NCI-H128 (cell line): ENCODE measurements around the gene ABI3BP.
"Not testable (repeated sequence)": the region's sequence is repeated elsewhere in the genome, so short reads cannot be mapped to it uniquely, and the experiment has no call there.

Source experiments
- DNase-seq: peaks from one replicate; lab custom pipeline; 2025; ENCODE audit not compliant: unreplicated experiment; lab: John Stamatoyannopoulos, UW

The ABI3BP gene

DNA sequence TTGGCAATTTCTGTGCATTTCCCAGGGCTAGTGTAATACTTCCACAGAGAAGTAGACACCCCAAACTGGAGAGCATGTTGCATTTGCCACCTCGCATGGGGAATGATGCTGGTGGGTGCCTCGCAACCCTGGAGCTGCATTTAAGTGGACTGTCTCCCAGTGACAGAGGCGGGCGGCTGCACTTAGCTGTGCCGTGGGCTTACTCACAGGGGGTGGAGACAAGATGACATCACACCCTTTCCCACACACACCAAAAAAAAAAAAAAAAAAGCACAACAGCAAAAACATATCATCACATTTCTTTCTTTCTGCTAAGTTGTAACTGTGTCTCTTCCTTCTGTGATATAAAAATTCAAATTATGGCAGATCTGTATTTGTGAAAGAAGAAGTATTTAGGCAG lies at the start of gene ABI3BP:
TSS of gene ABI3BP (minus strand) at position 113 of the 400 bp plus-strand sequence. CDS start at position 76, 37 bp downstream.
- DNase-seq, result no peak

GRCh38 chr3:101039285-101039684 lies 46.1 kb upstream of the ABI3BP start:
- DNase-seq, result no peak

- DNase-seq, result no peak
Measured at GRCh38 chr3:101038880-101039279, 45.7 kb upstream of the ABI3BP start.

DNA sequence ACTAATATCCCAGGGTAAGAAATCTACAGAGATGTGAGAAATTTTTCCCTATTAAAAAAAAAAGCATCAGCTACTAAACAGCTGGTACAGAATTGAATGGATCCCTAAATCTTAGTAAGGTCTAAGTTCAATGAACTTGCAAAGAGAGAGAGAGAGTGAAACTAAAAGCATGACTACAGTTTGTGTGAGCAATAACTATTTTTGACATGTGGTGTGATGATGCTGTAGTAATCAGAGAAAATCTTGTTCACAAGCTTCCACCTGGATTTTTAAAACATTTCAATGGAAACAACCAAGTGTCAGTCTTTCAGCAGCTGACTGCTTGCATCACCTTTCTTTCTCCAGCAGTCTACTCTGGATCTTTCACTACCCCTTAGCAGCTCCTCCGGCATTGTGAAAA lies 45.2 kb upstream of the ABI3BP start:
- DNase-seq, result no peak

DNA sequence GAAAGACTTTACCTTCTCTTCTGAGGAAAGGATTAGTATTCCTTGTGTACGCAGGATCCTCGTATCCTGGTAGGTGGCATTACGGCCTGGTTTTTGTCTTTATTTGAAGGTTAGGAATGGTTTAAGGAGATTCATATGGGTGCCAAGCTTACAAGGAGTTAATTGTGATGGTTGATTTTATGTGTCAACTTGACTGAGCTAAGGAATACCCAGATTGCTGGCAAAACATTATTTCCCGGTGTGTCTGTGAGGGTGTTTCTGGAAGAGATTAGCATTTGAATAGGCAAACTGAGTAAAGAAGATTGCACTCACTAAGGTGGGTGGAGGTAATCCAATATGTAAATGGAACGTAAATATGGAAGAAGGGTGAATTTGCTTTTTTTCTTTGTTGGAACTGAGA lies 44.4 kb upstream of the ABI3BP start:
- no peak for DNase-seq

GRCh38 chr3:101036676-101037075 lies 43.5 kb upstream of the ABI3BP start:
- DNase-seq, result no peak

GRCh38 chr3:101036213-101036618 lies 43.0 kb upstream of the ABI3BP start:
- DNase-seq, result no peak

DNA sequence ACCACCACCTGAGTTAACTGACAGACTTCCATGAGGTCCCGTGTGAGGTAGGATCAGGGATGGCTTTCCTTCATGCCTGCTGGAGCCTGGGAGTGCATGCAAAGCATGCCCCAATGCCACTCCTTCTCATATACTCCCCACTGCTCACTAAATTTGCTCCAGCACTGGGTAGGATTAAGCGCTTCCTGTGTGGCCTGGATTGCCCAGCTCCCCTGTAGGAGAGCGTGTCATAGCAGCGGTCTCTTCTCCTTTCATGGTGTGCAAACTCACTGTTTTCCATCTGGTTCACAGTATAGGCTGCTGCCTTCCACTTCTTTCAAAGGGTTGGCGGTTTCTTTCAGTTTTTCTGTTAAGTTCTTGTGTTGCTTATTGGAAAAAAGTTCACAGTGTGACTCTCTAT lies 34.1 kb upstream of the ABI3BP start:
- DNase-seq, result no peak

DNA sequence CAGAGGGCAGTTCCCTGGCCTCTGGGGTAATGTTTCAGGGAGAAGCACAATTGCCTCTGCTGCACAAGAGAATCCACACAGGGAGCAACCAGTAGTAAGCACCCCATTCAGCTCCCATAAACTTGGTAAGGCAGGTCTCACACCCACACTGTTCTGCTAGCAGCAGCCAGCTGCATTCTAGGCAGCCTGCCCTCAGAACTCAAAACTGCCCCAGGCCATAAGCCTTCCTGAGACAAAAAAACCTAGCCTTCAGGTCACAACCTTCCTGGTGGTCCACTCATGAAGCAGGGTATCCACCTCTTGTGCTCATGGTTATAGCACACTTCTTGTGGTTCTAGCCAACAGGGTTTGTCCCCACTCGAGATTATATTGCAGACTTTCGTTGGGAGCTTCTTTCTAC lies 33.7 kb upstream of the ABI3BP start:
- no peak for DNase-seq

- no peak for DNase-seq
Measured at GRCh38 chr3:101026244-101026643, 33.0 kb upstream of the ABI3BP start.

GRCh38 chr3:101020351-101021015 lies 27.3 kb upstream of the ABI3BP start:
- no peak for DNase-seq

DNA sequence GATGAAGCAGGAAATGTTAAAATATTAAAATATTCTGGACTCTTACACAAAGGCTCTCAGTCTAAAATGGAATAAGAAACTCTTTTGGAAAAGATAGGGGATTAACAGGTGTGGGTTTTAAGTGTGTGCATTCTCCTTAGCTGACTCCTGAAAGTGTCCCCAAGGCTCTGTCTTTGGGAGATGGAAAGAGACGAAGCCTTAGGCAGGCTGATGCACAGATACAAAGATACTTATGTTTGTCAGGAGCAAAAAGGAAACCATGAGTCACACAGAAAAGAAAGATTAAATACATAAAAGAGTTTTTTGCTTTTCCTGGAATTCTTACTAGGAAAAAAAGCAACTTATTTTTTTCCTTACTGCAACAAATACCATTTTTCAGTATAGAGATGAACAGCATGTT lies 23.8 kb upstream of the ABI3BP start:
- no peak for DNase-seq

- not testable (repeated sequence) for DNase-seq
Measured at GRCh38 chr3:101012312-101012711, 19.1 kb upstream of the ABI3BP start.

DNA sequence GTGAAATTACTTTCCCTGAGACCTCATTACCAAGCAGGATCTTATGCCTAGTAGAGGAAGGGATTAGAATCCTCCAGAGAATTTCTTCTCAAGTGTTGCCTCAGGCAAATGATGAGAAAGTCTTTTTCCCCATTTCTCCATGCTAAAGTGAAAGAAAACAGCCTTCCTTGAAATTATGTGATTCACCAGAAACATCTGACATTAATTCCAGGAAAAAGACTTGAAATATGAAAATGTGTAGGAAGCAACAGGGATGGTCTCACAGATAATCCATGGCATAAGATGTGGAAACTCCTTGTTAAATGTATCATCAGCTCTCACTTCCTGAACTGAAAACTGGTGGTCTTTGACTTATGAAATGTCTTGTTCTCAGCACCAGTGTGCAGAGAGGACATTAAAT lies 17.9 kb upstream of the ABI3BP start:
- no peak for DNase-seq

DNA sequence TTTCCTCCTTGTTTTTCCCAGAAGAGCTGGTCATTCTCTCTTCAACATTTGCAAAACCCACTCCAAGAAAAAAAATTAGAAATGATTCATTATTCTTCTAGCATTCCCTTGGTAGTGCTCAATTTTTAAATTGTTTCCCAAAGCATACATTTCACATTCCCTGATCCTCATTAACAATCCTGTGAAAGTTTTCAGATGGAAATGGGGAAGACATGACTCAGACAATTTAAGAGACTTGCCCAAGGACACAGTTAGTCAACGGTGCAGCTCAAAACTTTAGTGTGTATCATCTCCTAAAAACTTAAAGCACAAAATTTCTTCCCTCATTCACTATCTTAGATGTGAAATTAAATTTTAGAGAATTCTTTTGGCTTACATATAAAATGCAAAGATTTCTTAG lies 17.1 kb upstream of the ABI3BP start:
- DNase-seq, result no peak

DNA sequence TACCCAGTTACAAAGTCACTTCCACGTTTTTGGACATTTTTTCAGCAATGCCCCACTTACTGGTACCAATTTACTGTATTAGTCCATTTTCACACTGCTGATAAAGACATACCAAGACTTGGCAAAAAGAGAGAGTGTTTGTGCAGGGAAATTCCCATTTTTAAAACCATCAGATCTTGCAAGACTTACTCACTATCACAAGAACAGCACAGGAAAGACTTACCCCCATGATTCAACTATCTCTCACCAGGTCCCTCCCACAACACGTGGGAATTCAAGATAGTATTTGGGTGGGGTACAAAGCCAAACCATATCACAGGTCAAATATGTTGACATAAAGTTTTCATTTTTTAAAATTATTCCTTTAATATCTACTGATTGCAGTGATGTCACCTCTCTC lies 16.2 kb upstream of the ABI3BP start:
- no peak for DNase-seq

DNA sequence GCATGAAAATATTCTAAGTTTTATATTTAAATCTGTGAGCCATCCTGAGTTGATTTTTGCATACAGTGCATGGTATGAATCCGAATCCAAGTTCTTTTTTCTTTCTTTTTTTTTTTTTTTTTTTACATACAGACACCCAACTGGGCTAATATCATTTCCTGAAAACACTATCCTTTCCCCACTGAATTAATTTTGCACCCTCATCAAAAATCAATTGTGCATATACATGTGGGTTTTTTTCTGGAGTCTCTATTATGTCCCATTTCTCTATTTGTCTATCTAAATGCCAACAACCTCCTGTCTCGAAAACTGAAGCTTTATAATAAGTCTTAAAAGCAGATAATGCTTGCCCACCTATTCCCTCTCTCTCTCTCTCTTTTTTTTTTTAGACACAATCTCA lies 5.9 kb upstream of the ABI3BP start:
- DNase-seq, result no peak

DNA sequence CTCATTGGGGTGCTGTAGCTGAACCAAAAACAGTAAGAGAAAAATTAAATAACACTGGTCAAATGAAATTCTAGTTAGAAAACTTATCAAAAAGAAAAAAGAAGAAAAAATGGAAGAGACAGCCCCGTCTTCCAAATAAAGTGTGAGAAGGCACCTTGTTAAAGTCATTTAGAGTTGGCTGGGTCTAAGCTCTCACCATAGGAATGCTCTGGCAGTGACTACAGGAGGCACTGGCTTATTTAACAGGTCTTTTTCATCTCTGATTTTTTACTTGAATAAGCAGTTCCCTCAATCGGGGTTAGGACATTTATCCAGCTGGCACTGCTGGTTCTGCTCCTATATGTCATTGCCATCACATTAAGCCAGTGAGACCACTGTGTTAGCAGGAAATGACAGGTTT lies 1.6 kb upstream of the ABI3BP start:
- DNase-seq, result no peak

- no peak for DNase-seq
Measured at GRCh38 chr3:100994187-100994586, 966 bp upstream of the ABI3BP start.

- no peak for DNase-seq
Measured at GRCh38 chr3:100992231-100993012, 799 bp downstream of the ABI3BP start.

DNA sequence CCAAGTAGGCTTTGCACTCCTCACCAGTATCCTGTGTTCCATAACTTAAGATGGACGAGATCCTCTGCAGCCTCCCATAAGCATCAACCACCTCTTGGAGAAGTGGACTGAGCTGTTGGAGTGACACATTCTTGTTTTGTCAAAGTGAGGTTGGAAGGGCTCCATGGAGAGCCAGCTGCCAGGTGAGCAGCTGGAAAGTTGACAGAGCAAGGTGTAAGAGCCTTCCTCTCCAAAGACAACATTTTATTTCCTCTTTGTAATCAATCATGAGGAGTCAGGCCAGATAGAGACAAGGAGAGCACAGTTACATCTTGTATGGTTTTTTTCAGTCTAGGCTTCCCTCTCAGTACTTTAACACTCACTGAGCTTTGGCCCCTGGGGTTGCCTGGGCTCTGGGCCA lies 5.1 kb downstream of the ABI3BP start:
- no peak for DNase-seq

- no peak for DNase-seq
Measured at GRCh38 chr3:100984308-100984707, 8.9 kb downstream of the ABI3BP start.

- no peak for DNase-seq
Measured at GRCh38 chr3:100982710-100983109, 10.5 kb downstream of the ABI3BP start.
